ENCODE measurements around the gene MT1HL1. TPM values are rescaled to one million over a fixed set of nuclear protein-coding genes. Genes with fewer than 3 reads are reported as not detected.
"Not testable (repeated sequence)": the region's sequence is repeated elsewhere in the genome, so short reads cannot be mapped to it uniquely, and the experiment has no call there.

MT1HL1 gene
- total RNA-seq, 2 experiments from 2014 or later: not detected

GRCh38 chr1:236992449-236992848, 11.8 kb downstream of the MT1HL1 start:
- H3K36me3 Mint-ChIP-seq (ENCODE audit: low read depth): no peaks in the 10 kb centered on the region
- H3K27ac Mint-ChIP-seq: no peak overlapping the region
- DNase-seq (no peak), ATAC-seq (no peak)
- ChIA-PET CTCF (no interaction called here), POLR2A (interaction anchor here (0.6 kb wide), 1 partner anchor 745 kb away, joined by 3 read pairs; no protein-coding TSS in a partner anchor)
- peaks cover 6% of the 10 kb centered on the region for H3K9me3 Mint-ChIP-seq (ENCODE audit: low read depth)
- H3K4me1 Mint-ChIP-seq: no peaks in the 10 kb centered on the region
- H3K27me3 Mint-ChIP-seq: peaks cover 4% of the 10 kb centered on the region
- intact Hi-C loops (cut with DNase I, micrococcal nuclease): no loop called here
- H3K4me3 Mint-ChIP-seq: no peak overlapping the region

DNA sequence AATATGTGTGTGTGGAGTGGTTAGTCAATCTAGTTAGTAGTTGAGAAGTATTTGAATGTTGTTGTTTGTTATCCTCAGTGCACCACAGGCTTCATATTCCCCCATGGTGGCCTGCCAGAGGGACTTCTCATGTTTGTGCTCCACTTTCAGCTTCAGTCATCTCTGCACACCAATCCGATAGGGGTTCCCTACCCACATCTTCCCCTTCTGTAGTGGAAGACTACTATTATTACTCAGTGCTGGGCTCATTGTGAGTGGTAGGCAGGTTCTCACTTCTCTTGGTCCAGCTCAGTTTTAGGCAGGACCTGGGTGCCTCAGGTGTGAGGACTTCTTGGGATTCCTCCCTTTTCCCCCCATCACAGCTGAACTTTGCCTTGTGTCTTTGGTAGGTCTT, 14.2 kb downstream of the MT1HL1 start:
- ATAC-seq (no peak), DNase-seq (no peak)
- Mint-ChIP-seq H3K4me1 (no peaks in the 10 kb centered on the region), H3K4me3 (no peak overlapping the region), H3K9me3 (ENCODE audit: low read depth) (peaks cover 9% of the 10 kb centered on the region), H3K36me3 (ENCODE audit: low read depth) (no peaks in the 10 kb centered on the region), H3K27ac (no peak overlapping the region), H3K27me3 (peaks cover 8% of the 10 kb centered on the region)
- ChIA-PET POLR2A (no interaction called here), CTCF (no interaction called here)
- intact Hi-C loops (cut with DNase I, micrococcal nuclease): no loop called here

GRCh38 chr1:236989290-236990051, 14.8 kb downstream of the MT1HL1 start:
- H3K4me1 Mint-ChIP-seq: no peaks in the 10 kb centered on the region
- intact Hi-C loops (cut with DNase I, micrococcal nuclease): no loop called here
- no peak for DNase-seq
- ChIA-PET POLR2A (no interaction called here), CTCF (no interaction called here)
- H3K36me3 Mint-ChIP-seq (ENCODE audit: low read depth): no peaks in the 10 kb centered on the region
- H3K27me3 Mint-ChIP-seq: peaks cover 8% of the 10 kb centered on the region
- no peak overlapping the region for H3K27ac Mint-ChIP-seq
- no peak overlapping the region for H3K4me3 Mint-ChIP-seq
- H3K9me3 Mint-ChIP-seq (ENCODE audit: low read depth): peaks cover 9% of the 10 kb centered on the region
- no peak for ATAC-seq

GRCh38 chr1:236983818-236984217, 20.4 kb downstream of the MT1HL1 start:
- Mint-ChIP-seq H3K9me3 (ENCODE audit: low read depth) (peaks cover 3% of the 10 kb centered on the region), H3K27ac (no peak overlapping the region), H3K4me3 (no peak overlapping the region), H3K4me1 (no peaks in the 10 kb centered on the region), H3K36me3 (ENCODE audit: low read depth) (no peaks in the 10 kb centered on the region), H3K27me3 (peaks cover 5% of the 10 kb centered on the region)
- DNase-seq (no peak), ATAC-seq (no peak)
- CTCF ChIA-PET: interaction anchor here (1.3 kb wide), 1 partner anchor 403 kb away, joined by 3 read pairs; no protein-coding TSS in a partner anchor
- intact Hi-C loops (cut with DNase I, micrococcal nuclease): loop anchor here in 1 of 2 experiments (5.0 kb wide), 1 partner anchor 232 kb away; no protein-coding TSS in a partner anchor
- POLR2A ChIA-PET: no interaction called here

DNA sequence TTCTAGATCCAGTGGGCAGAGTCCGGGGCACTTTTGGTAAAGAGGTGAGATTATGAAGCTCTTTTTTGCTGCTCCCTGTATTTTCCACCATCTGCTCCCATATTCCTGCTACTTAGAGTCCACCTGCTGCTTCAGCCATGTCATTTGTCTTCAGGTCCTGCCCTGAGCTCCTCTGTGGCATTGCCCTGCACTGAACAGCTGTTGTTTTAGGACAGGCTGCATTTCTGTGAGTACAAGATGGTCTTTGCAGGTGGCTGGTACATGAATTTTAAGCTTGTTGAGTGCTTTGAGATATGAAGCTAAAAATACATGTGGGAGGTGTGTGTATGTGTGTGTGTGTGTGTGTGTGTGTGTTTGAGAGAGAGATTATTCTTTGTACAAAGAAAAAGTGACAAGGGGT, 21.9 kb downstream of the MT1HL1 start:
- ATAC-seq (no peak), DNase-seq (no peak)
- H3K36me3 Mint-ChIP-seq (ENCODE audit: low read depth): no peaks in the 10 kb centered on the region
- H3K27ac Mint-ChIP-seq: no peak overlapping the region
- intact Hi-C loops (cut with DNase I, micrococcal nuclease): loop anchor here in 1 of 2 experiments (5.0 kb wide), 1 partner anchor 230 kb away; no protein-coding TSS in a partner anchor
- POLR2A ChIA-PET: no interaction called here
- no peaks in the 10 kb centered on the region for H3K4me1 Mint-ChIP-seq
- H3K27me3 Mint-ChIP-seq: peaks cover 5% of the 10 kb centered on the region
- H3K4me3 Mint-ChIP-seq: no peak overlapping the region
- H3K9me3 Mint-ChIP-seq (ENCODE audit: low read depth): peaks cover 3% of the 10 kb centered on the region
- CTCF ChIA-PET: interaction anchor here (0.6 kb wide), 2 partner anchors 39 to 1596 kb away, joined by 3 to 4 read pairs; no protein-coding TSS in a partner anchor

DNA sequence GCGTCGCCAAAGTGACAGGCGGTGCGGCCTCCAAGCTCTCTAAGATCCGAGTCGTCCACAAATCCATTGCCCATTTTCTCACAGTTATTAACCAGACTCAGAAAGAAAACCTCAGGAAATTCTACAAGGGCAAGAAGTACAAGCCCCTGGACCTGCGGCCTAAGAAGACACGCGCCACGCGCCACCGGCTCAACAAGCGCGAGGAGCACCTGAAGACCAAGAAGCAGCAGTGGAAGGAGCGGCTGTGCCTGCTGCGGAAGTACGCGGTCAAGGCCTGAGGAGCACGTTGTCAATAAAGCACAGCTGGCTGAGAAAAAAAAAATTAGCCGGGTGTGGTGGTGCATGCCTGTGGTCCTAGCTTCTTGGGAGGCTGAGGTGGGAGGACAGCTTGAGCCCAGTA, 22.8 kb downstream of the MT1HL1 start:
- intact Hi-C loops (cut with DNase I, micrococcal nuclease): loop anchor here in 1 of 2 experiments (5.0 kb wide), 1 partner anchor 229 kb away; no protein-coding TSS in a partner anchor
- POLR2A ChIA-PET; H3K27me3 Mint-ChIP-seq; H3K4me3 Mint-ChIP-seq; DNase-seq; ATAC-seq; H3K4me1 Mint-ChIP-seq; H3K36me3 Mint-ChIP-seq (ENCODE audit: low read depth); H3K27ac Mint-ChIP-seq; H3K9me3 Mint-ChIP-seq (ENCODE audit: low read depth): not testable (repeated sequence)
- CTCF ChIA-PET: interaction anchor here (0.7 kb wide), 1 partner anchor 197 kb away, joined by 3 read pairs; no protein-coding TSS in a partner anchor

- Mint-ChIP-seq H3K9me3 (ENCODE audit: low read depth) (no peaks in the 10 kb centered on the region), H3K4me3 (no peak overlapping the region), H3K36me3 (ENCODE audit: low read depth) (no peaks in the 10 kb centered on the region), H3K27me3 (no peaks in the 10 kb centered on the region), H3K4me1 (no peaks in the 10 kb centered on the region), H3K27ac (no peak overlapping the region)
- ChIA-PET POLR2A (no interaction called here), CTCF (no interaction called here)
- ATAC-seq (no peak), DNase-seq (no peak)
- intact Hi-C loops (cut with DNase I, micrococcal nuclease): loop anchor here in 1 of 2 experiments (5.0 kb wide), 1 partner anchor 228 kb away; no protein-coding TSS in a partner anchor
Measured at GRCh38 chr1:236980673-236981072, 23.6 kb downstream of the MT1HL1 start.

GRCh38 chr1:236979149-236979900, 24.9 kb downstream of the MT1HL1 start:
- ATAC-seq (no peak), DNase-seq (no peak)
- Mint-ChIP-seq H3K27me3 (peaks cover under 1% of the 10 kb centered on the region), H3K36me3 (ENCODE audit: low read depth) (no peaks in the 10 kb centered on the region), H3K4me1 (no peaks in the 10 kb centered on the region), H3K27ac (no peak overlapping the region), H3K4me3 (no peak overlapping the region), H3K9me3 (ENCODE audit: low read depth) (no peaks in the 10 kb centered on the region)
- ChIA-PET POLR2A (interaction anchor here (0.5 kb wide), 1 partner anchor 226 kb away, joined by 3 read pairs; no protein-coding TSS in a partner anchor), CTCF (no interaction called here)
- intact Hi-C loops (cut with DNase I, micrococcal nuclease): no loop called here

DNA sequence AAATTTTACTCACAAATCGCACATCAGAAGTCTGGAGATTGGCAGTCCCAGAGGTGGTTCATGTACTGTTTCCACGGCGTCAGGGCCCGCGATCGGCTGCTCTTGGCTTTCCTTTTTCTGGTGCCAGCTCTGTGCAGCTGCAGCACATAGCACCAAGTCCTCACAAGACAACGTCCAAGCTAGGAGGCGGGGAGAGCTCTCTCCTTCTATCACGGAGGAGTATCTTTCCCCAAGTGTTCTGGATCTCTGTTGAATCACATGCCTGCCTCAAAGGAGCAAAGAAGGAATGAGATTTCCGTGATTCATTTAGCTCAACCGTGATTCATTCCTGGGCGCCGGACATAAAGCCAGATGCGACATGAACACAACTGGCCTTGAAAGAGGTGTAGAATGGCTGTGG, 25.5 kb downstream of the MT1HL1 start:
- no peak overlapping the region for H3K4me3 Mint-ChIP-seq
- intact Hi-C loops (cut with DNase I, micrococcal nuclease): no loop called here
- H3K4me1 Mint-ChIP-seq: no peaks in the 10 kb centered on the region
- ChIA-PET POLR2A (interaction anchor here (0.5 kb wide), 1 partner anchor 225 kb away, joined by 3 read pairs; no protein-coding TSS in a partner anchor), CTCF (no interaction called here)
- H3K36me3 Mint-ChIP-seq (ENCODE audit: low read depth): no peaks in the 10 kb centered on the region
- DNase-seq (no peak), ATAC-seq (no peak)
- no peak overlapping the region for H3K27ac Mint-ChIP-seq
- H3K9me3 Mint-ChIP-seq (ENCODE audit: low read depth): no peaks in the 10 kb centered on the region
- peaks cover 2% of the 10 kb centered on the region for H3K27me3 Mint-ChIP-seq

- Mint-ChIP-seq H3K27me3 (peaks cover 2% of the 10 kb centered on the region), H3K4me3 (no peak overlapping the region), H3K9me3 (ENCODE audit: low read depth) (no peaks in the 10 kb centered on the region), H3K27ac (no peak overlapping the region), H3K4me1 (no peaks in the 10 kb centered on the region), H3K36me3 (ENCODE audit: low read depth) (no peaks in the 10 kb centered on the region)
- POLR2A ChIA-PET: no interaction called here
- no peak for ATAC-seq
- DNase-seq: no peak
- intact Hi-C loops (cut with DNase I, micrococcal nuclease): no loop called here
- CTCF ChIA-PET: no interaction called here
Measured at GRCh38 chr1:236975461-236975860, 28.8 kb downstream of the MT1HL1 start.

DNA sequence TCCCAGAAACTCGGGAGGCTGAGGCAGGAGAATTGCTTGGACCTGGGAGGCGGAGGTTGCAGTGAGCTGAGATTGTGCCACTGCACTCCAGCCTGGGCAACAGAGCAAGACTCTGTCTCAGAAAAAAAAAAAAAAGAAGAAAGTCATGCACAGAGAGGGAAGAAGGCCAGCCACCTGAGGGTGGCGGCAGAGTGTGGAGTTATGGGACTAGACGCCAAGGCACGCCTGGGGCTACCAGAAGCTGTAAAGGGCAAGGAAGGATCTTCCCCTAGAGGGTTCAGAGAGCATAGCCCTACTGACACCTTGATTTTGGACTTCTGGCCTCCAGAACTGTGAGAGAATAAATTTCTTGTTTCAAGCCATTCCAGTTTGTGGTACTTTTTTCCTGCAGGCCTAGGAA, 30.2 kb downstream of the MT1HL1 start:
- H3K9me3 Mint-ChIP-seq (ENCODE audit: low read depth); H3K4me1 Mint-ChIP-seq; H3K27me3 Mint-ChIP-seq; H3K36me3 Mint-ChIP-seq (ENCODE audit: low read depth); H3K4me3 Mint-ChIP-seq; H3K27ac Mint-ChIP-seq; CTCF ChIA-PET; intact Hi-C loops (cut with DNase I, micrococcal nuclease); POLR2A ChIA-PET: not testable (repeated sequence)
- DNase-seq: peak; percentile 8
- ATAC-seq: peak; percentile 33

GRCh38 chr1:236966636-236967035, 37.6 kb downstream of the MT1HL1 start:
- CTCF ChIA-PET: no interaction called here
- ATAC-seq (no peak), DNase-seq (no peak)
- POLR2A ChIA-PET: no interaction called here
- Mint-ChIP-seq H3K4me3 (no peak overlapping the region), H3K27me3 (peaks cover 18% of the 10 kb centered on the region), H3K4me1 (no peaks in the 10 kb centered on the region), H3K27ac (no peak overlapping the region), H3K9me3 (ENCODE audit: low read depth) (peaks cover 6% of the 10 kb centered on the region), H3K36me3 (ENCODE audit: low read depth) (no peaks in the 10 kb centered on the region)
- intact Hi-C loops (cut with DNase I, micrococcal nuclease): no loop called here
